Skeletal muscle satellite cell (primary cell): ENCODE measurements around the gene PRSS33.

Experiments
- H3K27me3 ChIP-seq: 2 replicates; pipeline ENCODE4 v1.7.0; 2013; ENCODE audit warnings: low read length; ENCODE audit not compliant: control insufficient read depth, insufficient read depth
- H3K36me3 ChIP-seq: 2 replicates; pipeline ENCODE4 v1.7.0; 2013; ENCODE audit warnings: mild to moderate bottlenecking, control low read depth, low read length; ENCODE audit not compliant: insufficient read depth
- H3K4me1 ChIP-seq: 2 replicates; pipeline ENCODE4 v1.7.0; 2013; ENCODE audit warnings: low read length; ENCODE audit not compliant: control insufficient read depth, insufficient read depth
- H3K4me2 ChIP-seq: 2 replicates; pipeline ENCODE4 v1.7.0; 2013; ENCODE audit warnings: mild to moderate bottlenecking, low read length
- H3K4me3 ChIP-seq: 2 replicates; pipeline ENCODE4 v1.7.0; 2013; ENCODE audit warnings: low read length
- H3K9ac ChIP-seq: 2 replicates; pipeline ENCODE4 v1.7.0; 2013; ENCODE audit warnings: mild to moderate bottlenecking, low read depth, low read length, moderate library complexity
- H3K9me3 ChIP-seq: replicated peaks from 2 replicates; pipeline ENCODE4 v1.7.0; 2013; ENCODE audit warnings: mild to moderate bottlenecking, control low read depth, low read length

The PRSS33 gene

DNA sequence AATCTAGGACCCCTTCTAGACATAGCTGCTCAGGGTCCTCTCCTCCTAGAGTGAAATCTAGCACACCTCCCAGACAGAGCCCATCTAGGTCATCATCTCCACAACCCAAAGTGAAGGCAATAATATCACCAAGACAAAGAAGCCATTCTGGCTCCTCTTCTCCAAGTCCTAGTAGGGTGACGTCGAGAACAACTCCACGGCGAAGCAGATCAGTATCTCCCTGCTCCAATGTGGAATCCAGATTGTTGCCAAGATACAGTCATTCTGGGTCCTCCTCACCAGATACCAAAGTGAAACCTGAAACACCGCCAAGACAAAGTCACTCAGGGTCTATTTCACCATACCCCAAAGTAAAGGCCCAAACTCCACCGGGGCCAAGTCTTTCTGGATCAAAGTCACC lies 24.2 kb downstream of the PRSS33 start:
- Histone ChIP-seq H3K27me3 (no peaks in the 10 kb centered on the region), H3K9me3 (no peaks in the 10 kb centered on the region), H3K9ac (no peak overlapping the region), H3K4me2 (no peak overlapping the region), H3K4me1 (peaks cover 17% of the 10 kb centered on the region), H3K4me3 (no peak overlapping the region), H3K36me3 (peaks cover 99% of the 10 kb centered on the region)

DNA sequence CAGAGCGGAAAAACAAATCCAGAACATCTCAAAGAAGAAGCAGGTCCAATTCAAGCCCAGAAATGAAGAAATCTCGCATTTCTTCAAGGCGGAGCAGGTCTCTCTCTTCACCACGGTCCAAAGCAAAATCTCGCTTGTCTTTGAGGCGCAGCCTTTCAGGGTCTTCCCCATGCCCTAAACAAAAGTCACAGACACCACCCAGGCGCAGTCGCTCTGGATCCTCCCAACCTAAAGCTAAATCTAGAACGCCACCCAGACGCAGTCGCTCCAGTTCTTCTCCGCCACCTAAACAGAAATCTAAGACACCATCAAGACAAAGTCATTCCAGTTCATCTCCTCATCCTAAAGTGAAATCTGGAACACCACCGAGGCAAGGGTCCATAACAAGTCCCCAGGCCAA lies 24.6 kb downstream of the PRSS33 start:
- no peaks in the 10 kb centered on the region for H3K27me3 ChIP-seq
- no peak overlapping the region for H3K9ac ChIP-seq
- peaks cover 12% of the 10 kb centered on the region for H3K4me1 ChIP-seq
- no peak overlapping the region for H3K4me3 ChIP-seq
- H3K4me2 ChIP-seq = no peak overlapping the region
- peaks cover 99% of the 10 kb centered on the region for H3K36me3 ChIP-seq
- H3K9me3 ChIP-seq = no peaks in the 10 kb centered on the region

DNA sequence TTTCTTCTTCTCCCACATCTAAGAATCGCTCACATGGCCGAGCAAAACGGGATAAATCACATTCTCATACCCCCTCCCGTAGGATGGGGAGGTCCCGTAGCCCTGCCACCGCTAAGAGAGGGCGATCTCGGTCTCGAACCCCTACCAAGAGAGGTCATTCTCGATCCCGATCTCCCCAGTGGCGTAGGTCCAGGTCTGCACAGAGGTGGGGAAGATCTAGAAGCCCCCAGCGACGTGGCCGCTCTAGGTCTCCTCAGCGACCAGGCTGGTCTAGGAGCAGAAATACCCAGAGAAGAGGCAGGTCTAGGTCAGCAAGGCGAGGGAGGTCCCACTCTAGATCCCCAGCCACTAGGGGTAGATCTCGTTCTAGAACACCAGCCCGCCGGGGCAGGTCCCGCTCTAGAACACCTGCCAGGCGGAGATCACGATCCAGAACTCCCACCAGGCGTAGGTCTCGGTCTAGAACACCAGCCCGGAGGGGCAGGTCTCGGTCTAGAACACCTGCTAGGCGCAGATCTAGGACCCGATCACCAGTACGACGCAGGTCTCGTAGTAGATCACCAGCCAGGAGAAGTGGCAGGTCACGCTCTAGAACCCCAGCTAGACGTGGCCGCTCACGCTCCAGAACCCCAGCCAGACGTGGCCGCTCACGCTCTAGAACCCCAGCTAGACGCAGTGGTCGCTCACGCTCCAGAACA lies 25.3 kb downstream of the PRSS33 start:
- H3K27me3 ChIP-seq = no peaks in the 10 kb centered on the region
- H3K9me3 ChIP-seq = no peaks in the 10 kb centered on the region
- H3K4me2 ChIP-seq = no peak overlapping the region
- H3K4me1 ChIP-seq = peaks cover 5% of the 10 kb centered on the region
- H3K4me3 ChIP-seq = no peak overlapping the region
- no peak overlapping the region for H3K9ac ChIP-seq
- peaks cover 99% of the 10 kb centered on the region for H3K36me3 ChIP-seq

DNA sequence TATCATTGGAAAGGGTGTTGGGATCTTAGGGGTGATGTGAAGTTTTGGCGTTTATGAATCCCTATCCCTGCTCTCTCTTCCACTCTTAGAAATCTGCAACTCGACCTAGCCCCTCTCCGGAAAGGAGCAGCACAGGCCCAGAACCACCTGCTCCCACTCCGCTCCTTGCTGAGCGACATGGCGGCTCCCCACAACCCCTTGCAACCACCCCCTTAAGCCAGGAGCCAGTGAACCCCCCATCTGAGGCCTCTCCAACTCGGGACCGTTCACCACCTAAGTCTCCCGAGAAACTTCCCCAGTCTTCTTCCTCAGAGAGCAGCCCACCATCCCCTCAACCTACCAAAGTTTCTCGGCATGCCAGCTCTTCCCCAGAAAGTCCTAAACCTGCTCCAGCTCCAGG lies 25.9 kb downstream of the PRSS33 start:
- Histone ChIP-seq H3K9me3 (no peaks in the 10 kb centered on the region), H3K4me3 (no peak overlapping the region), H3K36me3 (peaks cover 99% of the 10 kb centered on the region), H3K4me1 (no peaks in the 10 kb centered on the region), H3K9ac (no peak overlapping the region), H3K27me3 (no peaks in the 10 kb centered on the region), H3K4me2 (no peak overlapping the region)

DNA sequence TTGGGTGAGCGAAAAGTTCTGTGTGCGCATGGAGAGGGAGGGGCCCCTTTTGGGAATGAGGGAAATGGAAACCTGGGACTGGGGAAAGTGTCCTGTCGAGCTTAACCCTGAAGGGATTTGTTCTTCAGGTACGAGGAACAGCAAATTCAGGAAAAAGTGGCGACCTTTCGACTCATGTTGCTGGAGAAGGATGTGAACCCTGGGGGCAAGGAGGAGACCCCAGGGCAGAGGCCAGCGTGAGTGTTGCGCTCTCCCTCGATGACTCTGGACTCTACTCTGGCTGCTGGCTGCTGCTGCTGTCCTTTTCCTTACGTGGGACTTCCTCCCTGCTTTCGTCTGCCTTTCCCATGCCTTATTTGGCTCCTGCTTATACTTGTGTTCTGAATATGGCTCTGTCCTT lies 30.0 kb downstream of the PRSS33 start:
- peaks cover 66% of the 10 kb centered on the region for H3K36me3 ChIP-seq
- H3K9ac ChIP-seq = no peak overlapping the region
- H3K4me2 ChIP-seq = no peak overlapping the region
- no peaks in the 10 kb centered on the region for H3K9me3 ChIP-seq
- H3K4me3 ChIP-seq = no peak overlapping the region
- H3K4me1 ChIP-seq = peaks cover 18% of the 10 kb centered on the region
- no peaks in the 10 kb centered on the region for H3K27me3 ChIP-seq

DNA sequence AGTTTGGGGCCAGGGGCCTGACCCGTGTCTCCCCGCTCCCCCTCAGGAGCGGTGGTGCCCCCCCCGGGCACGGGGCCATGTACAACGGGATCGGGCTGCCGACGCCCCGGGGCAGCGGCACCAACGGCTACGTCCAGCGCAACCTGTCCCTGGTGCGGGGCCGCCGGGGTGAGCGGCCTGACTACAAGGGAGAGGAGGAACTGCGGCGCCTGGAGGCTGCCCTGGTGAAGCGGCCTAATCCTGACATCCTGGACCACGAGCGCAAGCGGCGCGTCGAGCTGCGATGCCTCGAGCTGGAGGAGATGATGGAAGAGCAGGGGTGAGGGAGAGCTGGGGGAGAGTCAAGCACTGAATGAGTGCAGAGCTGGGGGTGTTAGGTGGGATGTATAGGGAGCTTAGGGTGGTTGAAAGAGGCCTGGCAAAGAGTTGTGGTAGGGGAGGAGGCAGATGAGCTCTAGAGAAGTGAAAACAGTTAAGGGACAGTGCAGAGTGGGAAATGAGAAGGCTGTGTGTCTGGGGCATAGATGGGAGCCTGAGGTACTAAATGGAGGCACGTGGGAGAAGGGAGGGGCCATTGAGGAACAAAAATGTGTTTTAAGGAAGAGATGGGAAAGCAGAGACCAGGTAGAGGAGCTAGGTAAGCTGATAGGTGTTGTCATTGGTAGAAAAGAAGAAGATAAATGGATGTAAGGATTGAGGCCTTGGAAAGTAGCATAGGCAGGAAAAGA lies 30.9 kb downstream of the PRSS33 start:
- no peaks in the 10 kb centered on the region for H3K9me3 ChIP-seq
- no peak overlapping the region for H3K9ac ChIP-seq
- H3K27me3 ChIP-seq = no peaks in the 10 kb centered on the region
- peaks cover 24% of the 10 kb centered on the region for H3K4me1 ChIP-seq
- no peak overlapping the region for H3K4me3 ChIP-seq
- H3K36me3 ChIP-seq = peaks cover 57% of the 10 kb centered on the region
- H3K4me2 ChIP-seq = no peak overlapping the region

DNA sequence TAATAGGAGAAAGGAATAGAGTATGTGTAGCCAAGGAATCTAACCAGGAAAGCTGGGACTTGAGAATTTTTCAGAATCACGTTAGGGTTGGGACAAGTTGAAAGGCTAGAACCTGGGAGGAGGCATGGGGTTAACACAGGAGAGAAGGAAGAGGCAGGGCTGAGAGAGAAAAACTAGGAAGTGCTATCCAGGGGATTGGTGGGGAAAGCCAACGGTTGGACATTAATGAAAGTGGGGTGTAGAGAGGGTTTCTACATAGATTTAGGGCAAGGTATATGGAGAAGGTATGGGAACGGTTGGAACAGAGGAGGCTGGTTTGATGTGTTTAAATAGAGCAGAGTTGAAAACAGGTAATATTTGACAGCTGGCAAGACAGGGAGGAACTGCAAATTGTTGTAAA lies 32.2 kb downstream of the PRSS33 start:
- Histone ChIP-seq H3K9me3 (no peaks in the 10 kb centered on the region), H3K27me3 (no peaks in the 10 kb centered on the region), H3K9ac (peak overlapping the region; percentile 95), H3K4me3 (peak overlapping the region; percentile 86), H3K36me3 (peaks cover 45% of the 10 kb centered on the region), H3K4me1 (peaks cover 27% of the 10 kb centered on the region), H3K4me2 (peak overlapping the region; percentile 94)

DNA sequence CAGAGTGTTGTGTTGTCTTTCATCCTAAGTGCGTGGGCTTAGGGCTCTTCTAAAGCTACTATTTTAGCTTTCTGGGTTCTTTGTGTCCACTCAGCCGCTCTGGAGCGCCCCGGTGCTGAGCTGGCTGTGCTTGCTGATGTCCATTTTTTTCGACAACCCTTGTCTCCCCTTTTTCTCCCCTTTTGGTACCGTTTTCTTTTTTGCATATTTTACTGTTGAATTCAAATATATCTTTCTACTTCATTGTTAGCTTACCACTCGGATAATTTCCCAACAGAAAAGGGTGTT lies 33.7 kb downstream of the PRSS33 start:
- H3K36me3 ChIP-seq = peaks cover 30% of the 10 kb centered on the region
- H3K4me1 ChIP-seq = peaks cover 27% of the 10 kb centered on the region
- peak overlapping the region; percentile 95 for H3K9ac ChIP-seq
- no peaks in the 10 kb centered on the region for H3K27me3 ChIP-seq
- no peaks in the 10 kb centered on the region for H3K9me3 ChIP-seq
- peak overlapping the region; percentile 86 for H3K4me3 ChIP-seq
- peak overlapping the region; percentile 94 for H3K4me2 ChIP-seq

DNA sequence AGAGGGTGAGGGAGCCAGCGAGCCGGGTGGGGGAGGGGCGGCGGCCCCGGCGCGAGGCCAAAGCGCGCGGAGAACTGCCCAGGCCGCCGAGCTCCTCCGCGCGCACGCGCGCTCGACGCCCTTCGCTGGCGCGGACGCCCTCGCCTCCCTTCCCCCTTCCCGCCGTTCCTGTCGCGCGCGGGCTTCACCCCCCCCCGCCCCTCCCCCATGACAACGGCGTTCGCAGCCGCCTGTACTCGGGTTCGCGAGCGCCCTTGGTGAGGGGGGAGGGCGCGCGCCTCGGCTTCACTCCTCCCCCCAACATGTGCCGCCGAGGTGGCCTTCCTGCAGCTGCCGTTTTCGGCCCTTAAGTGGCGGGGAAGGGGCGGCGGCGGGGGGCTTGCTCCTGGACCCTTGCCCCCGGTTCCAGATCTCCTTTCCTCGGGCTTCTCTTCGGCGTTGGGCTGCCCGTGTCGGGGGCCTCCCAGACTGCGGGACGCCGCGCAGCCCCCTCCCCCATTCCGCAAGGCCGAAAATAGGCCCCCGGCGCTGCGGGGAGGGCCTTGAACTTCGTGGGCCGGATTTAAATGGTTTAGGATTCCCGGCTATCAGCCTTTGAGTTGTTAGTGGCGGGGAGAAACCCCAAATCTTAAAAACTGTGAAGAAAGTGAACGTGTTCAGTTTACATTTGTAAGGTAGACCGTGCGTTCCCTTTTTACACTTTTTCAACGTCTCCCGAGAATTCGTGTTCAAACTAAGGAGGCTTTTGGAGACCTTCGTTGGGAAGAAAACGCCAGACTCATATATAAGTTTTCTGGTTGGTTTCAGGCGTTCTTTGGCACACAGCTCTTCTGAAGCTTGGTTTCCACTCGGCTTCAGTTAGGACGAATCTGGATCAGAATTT lies 34.3 kb downstream of the PRSS33 start:
- Histone ChIP-seq H3K27me3 (no peaks in the 10 kb centered on the region), H3K4me3 (peak overlapping the region; percentile 86), H3K4me1 (peaks cover 27% of the 10 kb centered on the region), H3K36me3 (peaks cover 24% of the 10 kb centered on the region), H3K4me2 (peak overlapping the region; percentile 94), H3K9ac (peak overlapping the region; percentile 95), H3K9me3 (no peaks in the 10 kb centered on the region)

DNA sequence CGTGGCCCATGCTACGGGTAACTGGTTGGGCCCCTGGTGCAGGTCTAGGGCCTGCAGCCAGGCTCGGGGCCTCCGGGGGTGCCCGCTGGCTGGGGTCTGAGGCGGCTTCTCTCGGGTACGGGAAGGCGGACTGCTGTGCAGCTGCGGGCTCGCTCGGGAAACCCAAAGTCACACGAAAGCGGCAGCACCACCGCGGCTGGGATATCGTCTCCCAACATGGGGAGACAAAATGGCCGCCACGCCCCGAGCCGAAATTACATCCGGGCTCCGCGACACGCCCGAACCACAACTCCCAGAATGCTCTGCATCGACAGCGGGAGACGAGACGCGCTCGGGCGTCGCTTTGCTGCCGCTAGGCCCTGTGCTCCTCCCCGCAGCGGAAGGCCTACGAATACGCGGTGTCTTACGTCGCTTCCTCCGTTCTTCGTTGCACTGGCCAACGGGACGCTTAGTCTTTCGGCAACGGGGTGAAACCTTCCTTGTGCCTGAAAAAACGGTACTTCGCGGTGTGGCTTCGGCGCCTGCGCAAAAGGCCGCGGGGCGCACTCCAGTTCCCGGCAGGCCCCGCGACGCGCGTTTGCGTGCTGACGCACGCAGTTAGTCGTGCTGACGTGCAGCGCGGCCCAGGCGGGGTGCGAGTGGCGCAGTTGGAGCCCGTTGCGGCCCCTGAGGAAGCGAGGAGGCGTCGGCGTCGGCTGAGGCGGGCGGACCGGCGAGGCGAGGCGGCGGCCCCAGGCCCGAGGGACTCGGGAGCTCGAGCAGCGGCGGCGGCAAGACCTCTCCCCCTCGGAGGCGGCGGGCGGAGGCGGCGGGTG lies 35.1 kb downstream of the PRSS33 start, which contains the start of gene SRRM2:
Gene SRRM2, plus strand, starts transcription at position 604 of the 815 bp plus-strand sequence. CDS start 3,727 bp downstream, outside the sequence.
- Histone ChIP-seq H3K9me3 (no peaks in the 10 kb centered on the region), H3K4me2 (peak within 1 kb of the TSS; percentile 94), H3K36me3 (peaks cover 16% of the 10 kb centered on the region), H3K9ac (peak within 1 kb of the TSS; percentile 95), H3K4me1 (peaks cover 27% of the 10 kb centered on the region), H3K4me3 (peak within 1 kb of the TSS; percentile 86), H3K27me3 (no peaks in the 10 kb centered on the region)

DNA sequence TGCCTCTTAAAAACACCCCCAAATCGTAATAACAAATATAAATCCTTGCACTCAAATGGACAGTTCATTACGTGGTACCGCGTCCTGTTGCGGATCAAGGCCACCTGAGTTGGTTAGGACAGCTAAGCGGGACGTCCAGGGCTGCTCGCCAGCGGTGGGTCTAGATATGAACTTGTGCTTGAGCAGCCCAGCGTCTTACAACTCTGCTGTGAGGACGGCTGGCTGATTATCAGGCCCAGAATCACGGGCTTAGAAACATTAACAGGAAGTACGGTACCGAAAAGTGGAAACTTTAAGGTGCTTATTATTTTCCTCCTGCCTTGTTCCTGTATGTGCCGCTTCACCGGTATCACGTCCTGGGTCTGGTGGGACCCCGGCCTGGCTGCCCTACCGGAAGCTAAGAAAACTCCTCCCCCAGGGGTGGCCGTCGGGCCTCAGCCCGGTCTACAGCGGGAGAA lies 35.8 kb downstream of the PRSS33 start:
- no peaks in the 10 kb centered on the region for H3K9me3 ChIP-seq
- peak overlapping the region; percentile 94 for H3K4me2 ChIP-seq
- H3K27me3 ChIP-seq = no peaks in the 10 kb centered on the region
- peak overlapping the region; percentile 86 for H3K4me3 ChIP-seq
- peaks cover 10% of the 10 kb centered on the region for H3K36me3 ChIP-seq
- peak overlapping the region; percentile 95 for H3K9ac ChIP-seq
- peaks cover 27% of the 10 kb centered on the region for H3K4me1 ChIP-seq
